Measurements from ENCODE around the gene KDM7A.
"Not testable (repeated sequence)": the region's sequence is repeated elsewhere in the genome, so short reads cannot be mapped to it uniquely, and the experiment has no call there.

KDM7A gene

DNA sequence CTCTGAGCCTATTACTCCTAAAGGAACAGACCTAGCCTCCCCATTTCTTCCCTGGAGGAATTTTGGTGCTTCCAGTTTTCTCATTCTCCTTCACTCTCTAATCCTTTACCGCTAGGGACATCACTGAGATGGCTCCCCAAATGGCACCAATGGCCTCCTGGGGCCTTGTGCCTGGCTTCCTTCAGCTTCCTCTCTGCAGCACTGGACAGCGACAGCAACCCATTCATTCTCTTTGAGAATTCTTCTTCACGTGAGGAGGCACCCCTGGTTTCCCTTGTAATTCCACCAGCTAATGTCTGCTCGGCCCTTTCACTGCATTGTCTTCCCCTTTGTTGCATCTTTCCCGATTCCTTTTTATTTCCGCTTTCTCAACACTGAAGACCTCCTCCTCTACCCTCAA lies 24.6 kb upstream of the KDM7A start:
- DNase-seq: no peak

GRCh38 chr7:140200061-140200989 lies 23.5 kb upstream of the KDM7A start:
- DNase-seq: no peak

GRCh38 chr7:140197938-140198337 lies 21.2 kb upstream of the KDM7A start:
- DNase-seq: no peak

DNA sequence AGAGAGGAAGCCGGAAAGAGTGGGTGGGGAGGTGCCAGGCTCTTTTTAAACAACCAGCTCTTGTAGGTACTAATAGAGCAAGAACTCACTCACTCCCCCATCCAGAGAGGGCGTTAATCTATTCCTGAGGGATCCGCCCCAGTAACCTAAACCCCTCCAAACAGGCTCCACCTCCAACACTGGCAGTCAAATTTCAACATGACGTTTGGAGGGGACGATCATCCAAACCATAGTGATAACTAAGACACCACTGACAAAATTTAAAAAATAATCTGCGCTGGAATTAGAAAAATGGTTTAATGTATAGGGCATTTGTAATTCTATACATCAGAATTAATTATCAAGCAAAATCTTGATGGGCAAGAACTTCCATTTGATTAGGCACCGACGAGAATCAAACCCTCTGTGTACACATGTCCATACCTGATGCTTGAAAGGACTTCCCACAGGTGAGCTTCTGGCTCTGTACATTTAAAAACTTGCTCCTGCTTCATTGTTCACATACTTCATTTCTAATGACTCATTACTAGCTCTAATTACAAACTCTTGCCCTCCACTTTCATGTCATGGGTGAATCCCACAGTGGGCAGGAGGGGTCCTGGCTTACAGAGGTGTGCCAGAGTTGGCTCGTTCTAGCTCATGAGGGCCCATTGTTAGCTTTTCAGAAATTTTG lies 20.6 kb upstream of the KDM7A start:
- DNase-seq: no peak

- DNase-seq: no peak
Observed at GRCh38 chr7:140196361-140197217, 19.8 kb upstream of the KDM7A start.

DNA sequence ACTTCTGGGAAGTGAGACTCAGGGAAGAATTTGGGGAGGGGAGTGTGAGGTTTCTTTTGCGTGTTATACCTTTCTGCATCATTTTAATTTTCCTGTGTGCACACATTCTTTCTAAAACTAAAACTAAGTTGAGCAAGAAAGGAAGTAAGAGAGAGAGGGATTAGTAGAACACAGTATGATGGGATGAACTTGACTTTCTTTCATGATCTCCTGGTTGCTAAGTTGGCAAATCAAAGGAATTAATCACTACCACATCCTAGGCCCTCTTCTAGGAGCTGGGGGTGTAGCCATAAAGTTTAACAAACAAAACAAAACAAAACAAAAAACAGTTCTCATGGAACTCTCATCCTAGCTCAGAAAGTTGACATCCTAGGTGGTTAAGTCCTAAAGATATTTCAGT lies 19.1 kb upstream of the KDM7A start:
- DNase-seq: no peak

DNA sequence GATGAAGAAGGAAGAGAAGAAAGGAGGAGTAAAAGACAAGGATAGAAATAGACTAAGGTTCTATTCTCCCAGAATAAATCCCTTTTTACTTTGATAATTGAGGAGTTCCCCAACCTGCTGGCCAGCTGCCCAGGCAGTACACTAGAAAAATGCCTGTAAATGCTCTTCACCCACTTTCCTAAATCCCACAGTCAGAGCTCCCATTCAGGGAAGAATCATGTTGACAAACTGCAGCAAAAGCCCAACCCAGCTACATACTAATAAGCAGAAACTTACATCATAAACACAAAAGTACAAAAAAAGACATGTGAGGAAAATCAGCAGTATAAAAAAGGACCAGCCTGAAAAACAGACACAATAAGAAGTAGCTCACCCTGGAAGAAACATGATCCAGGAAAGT lies 15.8 kb upstream of the KDM7A start:
- no peak for DNase-seq

DNA sequence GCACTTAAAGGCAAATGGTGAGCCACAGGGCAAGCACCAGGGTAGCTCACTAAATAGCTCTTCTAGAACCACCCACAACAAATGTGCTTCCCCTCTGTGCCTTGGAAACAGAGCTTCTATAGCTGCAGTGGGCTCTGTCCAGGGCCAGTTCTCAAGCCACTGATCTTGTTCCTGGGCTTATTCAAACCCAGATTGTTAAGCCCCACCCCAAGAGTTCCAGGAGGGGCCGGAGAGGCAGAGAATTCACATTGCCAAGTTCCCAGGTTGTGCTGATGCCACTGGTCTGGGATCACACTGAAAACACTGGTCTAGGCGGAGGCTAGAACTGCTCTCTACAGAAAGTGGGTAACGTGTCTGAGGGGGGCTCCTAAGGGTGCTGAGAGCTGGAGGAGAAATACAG lies 15.4 kb upstream of the KDM7A start:
- DNase-seq: no peak

GRCh38 chr7:140190588-140190987 lies 13.8 kb upstream of the KDM7A start:
- no peak for DNase-seq

DNA sequence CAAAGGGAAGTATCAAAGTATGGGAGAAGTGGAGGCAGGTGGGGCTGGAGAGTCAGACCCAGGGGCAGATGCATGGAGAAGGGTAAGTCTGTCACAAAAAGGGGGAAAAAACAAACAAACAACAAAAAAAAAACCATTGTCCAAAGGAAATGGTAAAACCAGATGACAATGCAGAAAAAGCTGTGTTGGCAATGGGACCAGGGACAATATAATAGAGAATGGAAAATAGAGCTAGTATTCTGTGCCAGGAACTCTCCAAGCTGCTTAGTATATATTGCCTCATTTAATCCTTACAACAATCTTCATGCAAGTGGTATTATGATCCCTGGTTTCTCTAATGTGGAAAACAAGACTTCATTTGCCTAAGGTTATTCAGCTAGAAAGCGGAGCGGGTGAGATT lies 13.1 kb upstream of the KDM7A start:
- no peak for DNase-seq

DNA sequence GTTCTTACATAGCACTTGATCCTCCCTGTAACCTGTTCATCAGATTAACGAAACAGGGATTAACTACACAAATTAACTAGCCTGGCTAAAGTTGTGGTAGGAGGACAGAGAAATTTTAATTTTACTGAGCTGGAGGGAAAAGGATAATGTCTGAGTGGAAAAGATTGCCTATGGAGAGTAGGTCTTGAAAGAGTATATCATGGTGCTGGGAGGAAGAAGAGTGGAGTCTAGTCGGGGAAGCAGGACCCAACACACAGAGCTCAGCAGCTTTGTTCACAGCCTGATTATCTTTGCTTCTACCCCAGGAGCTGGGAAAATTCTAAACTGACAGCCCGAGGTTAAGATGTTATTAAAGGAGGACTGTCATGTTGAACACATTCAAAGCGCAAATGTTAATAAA lies 6.1 kb upstream of the KDM7A start:
- DNase-seq: no peak

DNA sequence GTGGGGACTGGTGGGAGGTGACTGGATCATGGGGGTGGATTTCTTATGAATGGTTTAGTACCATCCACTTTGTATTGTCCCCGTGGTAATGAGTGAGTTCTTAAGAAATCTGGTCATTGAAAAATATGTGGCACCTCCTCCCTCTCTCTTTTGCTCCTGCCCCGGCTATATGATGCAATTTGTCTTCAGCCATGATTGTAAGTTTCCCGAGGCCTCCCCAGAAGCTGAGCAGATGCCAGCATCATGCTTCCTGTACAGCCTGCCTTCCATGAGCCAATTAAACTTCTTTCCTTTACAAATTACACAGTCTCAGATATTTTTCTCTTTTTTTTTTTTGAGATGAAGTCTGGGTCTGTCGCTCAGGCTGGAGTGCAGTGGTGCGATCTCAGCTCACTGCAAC lies 2.6 kb upstream of the KDM7A start:
- DNase-seq: no peak

- DNase-seq: no peak
Observed at GRCh38 chr7:140176122-140176701, 571 bp downstream of the KDM7A start.

DNA sequence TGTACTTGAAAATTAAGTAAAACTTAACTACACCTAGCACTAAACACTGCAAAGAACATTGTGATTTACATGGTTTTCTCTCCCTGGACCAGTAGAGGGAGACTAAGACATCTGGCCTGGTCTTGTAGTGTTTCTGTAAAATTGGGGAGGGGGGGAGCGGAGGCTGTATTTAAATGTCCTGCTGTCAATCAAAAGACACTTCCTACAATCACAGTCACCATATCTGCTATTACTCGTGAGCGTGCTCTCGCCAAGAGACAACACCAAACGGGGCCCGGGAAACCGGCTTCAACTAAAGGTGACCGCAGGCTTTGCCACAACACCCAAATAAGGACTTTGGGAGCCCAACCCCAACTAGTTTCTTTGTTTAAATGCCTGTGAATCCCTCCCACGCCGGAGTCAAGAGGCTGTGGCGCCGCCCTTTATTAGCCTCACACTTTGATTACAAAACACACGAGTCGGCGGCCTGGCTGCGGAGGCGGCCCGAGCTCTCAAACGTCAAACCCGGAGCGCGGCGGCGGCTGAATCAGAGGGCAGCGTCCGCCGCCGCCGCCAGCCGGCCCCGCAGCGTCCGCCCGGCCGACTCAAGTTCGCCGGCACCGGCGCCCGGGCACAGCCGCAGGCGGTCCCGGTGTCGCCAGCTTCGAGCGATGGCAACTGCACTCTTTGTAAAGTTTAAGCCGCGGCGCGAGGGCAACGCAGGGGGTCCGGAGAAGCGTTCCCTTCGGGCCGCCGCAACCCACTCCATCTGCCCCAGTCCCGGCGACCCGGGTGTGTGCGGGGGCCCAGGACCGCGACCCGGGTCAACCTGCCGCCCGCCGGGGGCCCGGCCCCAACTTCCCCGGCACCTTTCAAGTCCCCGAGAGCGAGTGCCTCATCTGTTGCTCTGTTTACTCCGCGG lies 1.3 kb downstream of the KDM7A start:
- peak; percentile 92 for DNase-seq

GRCh38 chr7:140174217-140174616 lies 2.6 kb downstream of the KDM7A start:
- DNase-seq: no peak

GRCh38 chr7:140170375-140170774 lies 6.4 kb downstream of the KDM7A start:
- DNase-seq: no peak

DNA sequence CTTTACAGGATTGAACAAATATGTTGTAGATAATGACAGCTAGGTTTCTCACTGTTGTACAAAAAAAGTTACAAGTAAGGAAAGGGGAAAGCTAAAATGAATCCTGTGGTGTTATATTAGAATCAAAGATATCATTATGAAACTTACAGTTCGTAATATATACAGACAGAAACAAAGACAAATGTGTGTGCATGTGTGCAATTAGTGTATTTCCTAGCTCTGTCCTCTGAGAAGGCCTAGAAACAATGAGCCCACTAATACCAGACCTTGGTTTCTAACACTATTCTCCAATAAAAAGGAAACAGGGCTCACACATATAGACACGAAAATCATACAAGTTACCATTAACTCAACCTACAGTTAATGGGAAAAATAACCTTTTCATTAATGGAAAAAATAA lies 8.0 kb downstream of the KDM7A start:
- no peak for DNase-seq

GRCh38 chr7:140165422-140165821 lies 11.4 kb downstream of the KDM7A start:
- DNase-seq: no peak

GRCh38 chr7:140162081-140162480 lies 14.7 kb downstream of the KDM7A start:
- not testable (repeated sequence) for DNase-seq

- no peak for DNase-seq
Observed at GRCh38 chr7:140161047-140161446, 15.7 kb downstream of the KDM7A start.

- DNase-seq: no peak
Observed at GRCh38 chr7:140160308-140160707, 16.5 kb downstream of the KDM7A start.

GRCh38 chr7:140159497-140159896 lies 17.3 kb downstream of the KDM7A start:
- no peak for DNase-seq

Measured in activated CD8-positive, alpha-beta memory T cell treated with anti-CD3 and anti-CD28 coated beads for 24 hours (primary cell).